GM12872 (cell line): ENCODE data around the gene RCAN1.

Experiments used
- TF ChIP-seq, protein P1 (sequence below): IDR thresholded peaks from 3 replicates; pipeline ENCODE4 v1.5.1; 2011; ENCODE audit warnings: low read depth, mild to moderate bottlenecking, low read length, moderate library complexity; ENCODE audit not compliant: insufficient read depth

Gene RCAN1

DNA sequence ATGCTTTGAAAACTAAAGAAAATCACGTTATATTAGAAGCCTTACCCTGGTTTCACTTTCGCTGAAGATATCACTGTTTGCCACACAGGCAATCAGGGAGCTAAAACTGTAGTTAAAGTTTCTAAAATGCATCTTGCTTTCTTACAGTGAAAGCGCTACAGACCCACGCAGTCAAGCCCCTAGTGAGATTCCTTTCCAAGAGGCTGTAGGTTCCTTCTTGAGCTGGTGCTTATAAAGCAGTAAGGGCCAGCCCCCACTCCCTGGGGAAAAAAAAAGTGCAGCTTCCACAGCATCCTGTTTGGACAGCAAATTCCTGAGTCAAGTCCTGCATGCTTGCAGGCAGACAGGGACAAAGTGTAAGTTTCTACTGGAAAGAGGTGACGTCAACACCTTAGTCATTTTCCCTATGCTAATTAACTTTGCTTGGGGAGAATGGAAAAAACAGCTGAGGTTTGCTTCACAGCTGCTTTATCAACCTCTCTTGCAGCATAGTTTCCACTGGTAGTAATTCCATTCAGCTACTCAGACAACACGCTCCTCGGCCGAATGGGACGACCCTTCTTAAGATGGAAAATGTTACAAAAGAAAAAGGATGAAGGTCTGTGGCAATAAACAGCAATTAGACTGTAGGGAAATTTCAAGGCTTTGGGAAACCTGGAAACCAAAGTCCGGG is 88.2 kb downstream of the RCAN1 start:
- TF ChIP-seq, protein P1, sequence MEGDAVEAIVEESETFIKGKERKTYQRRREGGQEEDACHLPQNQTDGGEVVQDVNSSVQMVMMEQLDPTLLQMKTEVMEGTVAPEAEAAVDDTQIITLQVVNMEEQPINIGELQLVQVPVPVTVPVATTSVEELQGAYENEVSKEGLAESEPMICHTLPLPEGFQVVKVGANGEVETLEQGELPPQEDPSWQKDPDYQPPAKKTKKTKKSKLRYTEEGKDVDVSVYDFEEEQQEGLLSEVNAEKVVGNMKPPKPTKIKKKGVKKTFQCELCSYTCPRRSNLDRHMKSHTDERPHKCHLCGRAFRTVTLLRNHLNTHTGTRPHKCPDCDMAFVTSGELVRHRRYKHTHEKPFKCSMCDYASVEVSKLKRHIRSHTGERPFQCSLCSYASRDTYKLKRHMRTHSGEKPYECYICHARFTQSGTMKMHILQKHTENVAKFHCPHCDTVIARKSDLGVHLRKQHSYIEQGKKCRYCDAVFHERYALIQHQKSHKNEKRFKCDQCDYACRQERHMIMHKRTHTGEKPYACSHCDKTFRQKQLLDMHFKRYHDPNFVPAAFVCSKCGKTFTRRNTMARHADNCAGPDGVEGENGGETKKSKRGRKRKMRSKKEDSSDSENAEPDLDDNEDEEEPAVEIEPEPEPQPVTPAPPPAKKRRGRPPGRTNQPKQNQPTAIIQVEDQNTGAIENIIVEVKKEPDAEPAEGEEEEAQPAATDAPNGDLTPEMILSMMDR: no peak

DNA sequence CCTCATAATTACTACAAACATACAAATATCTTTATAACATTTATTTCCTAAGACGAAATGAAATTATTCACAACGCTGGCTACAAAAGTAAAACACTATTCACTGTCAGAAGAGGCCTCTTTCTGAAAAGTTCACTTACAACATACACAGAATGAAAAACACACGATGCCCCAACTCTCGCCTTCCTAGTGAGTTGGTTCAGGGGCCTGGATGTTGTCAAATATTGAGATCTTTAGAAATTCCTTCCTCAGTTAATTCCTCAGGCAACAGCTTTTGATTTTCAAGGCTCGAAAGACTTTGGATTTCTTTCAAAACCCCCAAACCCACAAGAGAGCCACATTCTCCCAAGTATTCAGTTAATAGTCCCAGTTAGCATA is 88.7 kb downstream of the RCAN1 start:
- TF ChIP-seq, protein P1: no peak

DNA sequence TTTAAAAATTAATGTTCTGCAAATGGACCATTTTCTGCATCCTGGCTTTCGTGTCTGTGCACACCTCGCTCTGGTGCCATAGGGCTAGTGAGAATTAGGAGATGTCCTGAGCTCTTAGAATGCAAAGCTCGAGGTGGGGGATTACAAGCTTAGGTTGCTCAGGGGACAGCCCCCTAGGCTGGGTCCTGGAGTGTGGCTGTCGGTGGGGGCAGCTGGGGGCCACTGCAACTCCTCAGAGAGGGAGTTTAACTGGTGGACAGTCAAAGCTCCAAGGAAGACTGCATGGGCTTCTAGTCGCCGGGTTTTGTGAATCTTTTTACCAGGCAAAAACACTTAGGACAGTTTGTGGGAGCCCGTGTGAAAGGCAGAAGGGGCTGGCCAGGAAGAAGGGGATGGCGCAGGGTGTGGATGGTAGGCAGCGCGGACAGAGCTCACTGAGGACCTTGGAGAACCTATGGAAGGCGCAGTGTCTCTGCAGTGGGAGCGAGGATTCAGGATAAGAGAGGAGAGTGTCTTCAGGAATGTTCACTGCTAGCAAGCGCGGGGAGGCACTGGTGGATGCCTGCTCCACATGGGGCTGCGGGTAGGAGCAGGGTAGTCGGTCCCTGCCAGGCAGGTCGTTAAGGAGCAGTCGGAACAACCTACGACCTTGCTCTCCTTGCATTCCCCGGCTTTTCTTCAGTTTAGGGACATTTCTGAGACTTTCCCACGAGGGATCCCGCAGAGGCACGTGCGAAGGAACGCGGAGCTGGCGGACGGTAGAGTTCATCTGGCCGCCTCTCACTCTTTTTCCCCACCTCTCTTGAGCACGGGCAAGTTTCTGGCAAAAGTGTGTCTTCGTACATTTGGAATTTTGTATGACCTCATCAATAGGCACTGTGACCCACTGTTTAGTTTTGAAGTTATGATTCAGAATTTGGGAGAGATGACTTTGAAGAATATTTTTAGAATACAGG is 90.0 kb downstream of the RCAN1 start:
- TF ChIP-seq, protein P1: no peak

DNA sequence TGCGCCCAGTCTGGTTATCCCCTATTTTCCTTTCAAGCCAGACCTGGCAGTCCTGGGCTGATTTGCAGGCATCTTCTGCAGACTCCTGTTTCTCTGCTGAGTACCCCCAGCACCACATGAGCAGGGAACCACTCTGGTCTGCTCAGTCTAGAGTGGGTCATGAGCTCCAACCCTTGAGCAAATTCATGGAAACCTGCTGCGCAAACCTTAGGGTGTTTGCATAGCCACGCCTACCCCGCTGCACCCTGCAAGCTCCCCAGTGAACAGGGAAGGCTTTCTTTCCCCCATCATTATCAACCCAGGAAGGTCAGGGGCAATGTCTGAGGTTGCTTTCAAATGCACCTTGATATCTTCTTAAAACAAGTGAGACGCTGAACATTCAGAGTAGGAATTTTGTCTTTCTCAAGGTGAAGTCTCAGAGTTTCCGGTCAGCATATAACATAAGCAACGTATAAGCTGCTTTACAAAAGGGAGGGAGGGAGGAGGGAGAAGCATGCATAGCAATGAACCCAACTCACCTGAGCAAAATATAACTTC is 91.8 kb downstream of the RCAN1 start:
- TF ChIP-seq, protein P1: no peak

DNA sequence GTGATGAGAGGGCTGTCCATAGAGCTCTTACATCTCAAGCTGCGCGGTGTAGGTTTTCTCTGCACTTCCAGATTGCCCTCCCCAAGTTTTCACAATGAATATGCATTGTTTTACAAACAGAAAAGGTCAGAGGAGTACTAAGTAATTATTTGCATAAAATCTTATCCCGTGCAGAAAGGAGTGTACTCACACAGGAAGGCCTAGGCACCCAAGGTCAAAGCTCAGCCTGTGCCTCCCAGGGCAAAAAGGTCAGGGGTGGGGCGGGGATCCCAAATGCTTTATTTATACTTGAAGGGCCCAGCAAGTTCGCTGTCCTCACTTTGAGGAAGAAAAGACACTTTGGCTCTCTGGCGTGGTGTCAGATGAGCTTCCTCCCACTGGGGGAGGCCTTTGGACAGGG is 92.6 kb downstream of the RCAN1 start:
- TF ChIP-seq, protein P1: no peak

DNA sequence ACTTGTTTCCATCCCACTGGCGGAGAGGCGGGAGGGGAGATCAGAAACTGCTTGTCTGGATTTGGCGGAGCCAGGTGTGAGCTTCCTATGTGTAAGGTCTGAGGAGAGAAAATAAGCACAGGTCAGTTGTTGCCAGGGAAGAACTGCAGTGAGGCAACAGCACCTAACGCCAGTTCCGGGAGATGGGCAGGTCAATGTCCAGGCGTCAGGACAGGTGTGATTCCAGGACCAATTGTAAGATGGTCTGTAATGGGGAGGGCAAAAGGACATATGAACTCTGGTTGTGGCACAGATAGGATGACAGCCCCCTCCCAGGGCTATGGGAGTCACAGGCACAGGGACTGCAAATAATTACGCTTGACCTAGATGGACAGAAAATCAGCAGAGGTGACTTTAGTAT is 93.4 kb downstream of the RCAN1 start:
- TF ChIP-seq, protein P1: no peak

DNA sequence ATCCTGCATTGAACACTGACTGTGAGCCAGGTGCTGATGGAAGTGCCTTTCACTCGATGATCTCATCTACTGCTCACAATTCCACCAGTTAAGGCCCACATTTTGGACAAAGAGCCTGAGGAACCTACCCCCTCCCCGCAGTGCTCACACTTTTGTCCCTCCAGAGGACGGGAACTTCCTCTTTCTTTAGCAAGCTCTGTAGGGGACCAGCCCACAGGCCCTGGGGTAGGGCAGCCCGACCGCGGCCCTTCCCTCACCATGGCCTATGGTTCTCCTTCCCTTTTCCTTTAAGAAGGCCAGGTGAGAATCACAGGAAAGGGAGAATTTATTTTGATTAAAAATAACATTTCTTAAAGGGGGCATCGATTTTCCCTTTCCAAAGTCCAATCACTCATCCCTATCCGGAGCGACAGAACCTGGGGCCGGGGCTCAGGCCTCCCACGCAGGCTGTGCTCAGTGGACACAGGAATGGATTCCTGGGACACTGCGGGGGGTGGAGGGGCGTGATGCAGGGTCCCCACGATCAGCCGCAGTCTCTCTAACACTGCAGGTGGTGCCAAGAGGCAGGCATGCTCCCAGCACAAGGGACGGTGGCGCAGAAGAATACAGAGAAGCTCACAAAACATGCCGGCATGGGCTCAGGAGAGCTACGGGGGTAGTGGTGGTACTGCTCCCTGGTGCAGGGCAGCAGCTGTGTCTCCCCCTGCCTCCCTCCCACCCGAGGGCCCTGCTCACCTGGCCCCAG is 94.0 kb downstream of the RCAN1 start:
- TF ChIP-seq, protein P1: no peak
